Stomach (tissue), 9 donors: ENCODE data around the gene CRLF3. TPM values are rescaled to one million over a fixed set of nuclear protein-coding genes. Genes with fewer than 3 reads are reported as not detected.
A peak's percentile ranks its signal among the peaks of the same experiment; 100 is the strongest.
"Not testable (repeated sequence)": the region's sequence is repeated elsewhere in the genome, so short reads cannot be mapped to it uniquely, and the experiment has no call there.

Source experiments
- DNase-seq, 2 donors: peaks; one replicate each; pipeline versions ENCODE4 v3.0.0 to v3.0.0-alpha.2; 2013 to 2019
- H3K27ac ChIP-seq, 5 donors: fragments of 200-600 bp in 4 of 5; sonication (generic) in 4 of 5; one replicate each; pipeline ENCODE4 v1.5.1; 2013 to 2019; ENCODE audit warnings: mild to moderate bottlenecking in 1 of 5, moderate library complexity in 1 of 5
- H3K27me3 ChIP-seq, 3 donors: fragments of 200-600 bp; sonication (generic); one replicate each; pipeline ENCODE4 v1.5.1; 2017 to 2019; ENCODE audit warnings: mixed run types in 1 of 3
- H3K36me3 ChIP-seq, 4 donors: fragments of 200-600 bp; sonication (generic); 1 replicate in 3 of 4; 2 replicates in 1 of 4; pipeline ENCODE4 v1.5.1; 2016 to 2019
- H3K4me1 ChIP-seq, 4 donors: fragments of 200-600 bp; sonication (generic); one replicate each; pipeline ENCODE4 v1.5.1; 2016 to 2019
- H3K4me3 ChIP-seq, 4 donors: fragments of 200-600 bp; sonication (generic) in 3 of 4; one replicate each; pipeline ENCODE4 v1.5.1; 2016 to 2019; ENCODE audit warnings: mild to moderate bottlenecking in 1 of 4
- H3K9me3 ChIP-seq, 4 donors: fragments of 200-600 bp; sonication (generic); one replicate each; pipeline ENCODE4 v1.5.1; 2016 to 2019
- CTCF ChIP-seq, 7 experiments: fragments of 450-650 bp in 4 of 7; fragments of 200-600 bp in 3 of 7; sonication (generic) in 3 of 7; IDR thresholded peaks; one replicate each; pipeline ENCODE4 v1.5.1; 2016 to 2019; ENCODE audit warnings: antibody characterized with exemption in 7 of 7, control low read depth in 2 of 7, mild to moderate bottlenecking in 1 of 7
- EP300 ChIP-seq: sonication (generic); formaldehyde crosslinking; IDR thresholded peaks from one replicate; pipeline ENCODE4 v1.6.1; 2017; ENCODE audit warnings: antibody characterized with exemption
- POLR2A ChIP-seq, 4 donors: fragments of 450-650 bp; IDR thresholded peaks; one replicate each; pipeline ENCODE4 v1.6.1; 2016; ENCODE audit warnings: antibody characterized with exemption in 4 of 4, control low read depth in 2 of 4, mild to moderate bottlenecking in 1 of 4, moderate library complexity in 1 of 4
- POLR2AphosphoS5 ChIP-seq, 3 donors: sonication (generic); formaldehyde crosslinking; IDR thresholded peaks; one replicate each; pipeline ENCODE4 v1.6.1; 2016; ENCODE audit warnings: antibody characterized with exemption in 3 of 3
- WGBS, 5 donors: extraction: QIAGEN DNeasy Blood & Tissue Kit in 3 of 5; methylation state at CpG; one replicate each; pipeline versions ENCODE4 v1.1.5 to v1.1.7; 2013 to 2018; 5-methylcytosine and 5-hydroxymethylcytosine counted together
- intact Hi-C: fragments of 100-400 bp; cut with DNase I; formaldehyde crosslinking; loops from one replicate; pipeline ENCODE4 v1.15.1; 2023; ENCODE audit warnings: low total_unique reads
- polyA plus RNA-seq, 3 donors: library from polyadenylated mRNA; stranded (reverse); fragments of 200-250 nt; gene quantifications; one replicate each; pipeline ENCODE4 v1.2.3, GENCODE V29; 2013
- total RNA-seq, 5 donors: library from RNA; depleted of rRNA; stranded (reverse); fragments of >200 nt; gene quantifications; one replicate each; pipeline versions ENCODE4 v1.1.0 to v1.2.3, GENCODE V29; 2014 to 2016
- donor health status: healthy with polysubstance abuse.
- donor health status: Bipolar disorder and iron deficiency.
- donor health status: healthy.

Gene CRLF3
- total and polyA plus RNA-seq, 8 donors: 1.7 to 15.2 (median 4.6) TPM

- no peak overlapping the region for H3K27ac ChIP-seq
- intact Hi-C loops: no loop called here
- no peak for DNase-seq
- H3K36me3 ChIP-seq: peaks cover 9 to 79% (median 76%) of the 10 kb centered on the region in 4 donors
- no peaks in the 10 kb centered on the region for H3K4me1 ChIP-seq
- H3K27me3 ChIP-seq: no peaks in the 10 kb centered on the region
- H3K4me3 ChIP-seq: no peak overlapping the region
- TF ChIP-seq POLR2A (IDR thresholded peaks at IDR 0.05) (no peak), CTCF (IDR thresholded peaks at IDR 0.05) (no peak), POLR2AphosphoS5 (IDR thresholded peaks at IDR 0.05) (no peak), EP300 (no peak)
- H3K9me3 ChIP-seq: no peaks in the 10 kb centered on the region
Observed at GRCh38 chr17:30761060-30761459, 63.4 kb downstream of the CRLF3 start.

- peaks cover 20 to 91% (median 90%) of the 10 kb centered on the region in 4 donors for H3K36me3 ChIP-seq
- 95 to 97% (median 96%) methylated on average over 10 of the region's 10 CpGs for whole genome bisulfite sequencing, 5 donors
- H3K4me3 ChIP-seq, H3K9me3 ChIP-seq, DNase-seq, intact Hi-C loops, H3K4me1 ChIP-seq, H3K27ac ChIP-seq, H3K27me3 ChIP-seq: not testable (repeated sequence)
Observed at GRCh38 chr17:30753291-30753690, 71.2 kb downstream of the CRLF3 start.

- H3K27ac ChIP-seq, H3K9me3 ChIP-seq, DNase-seq, H3K4me3 ChIP-seq, intact Hi-C loops, H3K27me3 ChIP-seq, H3K4me1 ChIP-seq: not testable (repeated sequence)
- H3K36me3 ChIP-seq: peaks cover 12 to 92% (median 89%) of the 10 kb centered on the region in 4 donors
- 92 to 97% (median 95%) methylated on average over 10 to 11 of the region's 11 CpGs for WGBS, 5 donors
Observed at GRCh38 chr17:30750982-30751381, 73.5 kb downstream of the CRLF3 start.

GRCh38 chr17:30747621-30748020 lies 76.9 kb downstream of the CRLF3 start:
- H3K4me3 ChIP-seq, H3K27me3 ChIP-seq, H3K9me3 ChIP-seq, H3K4me1 ChIP-seq, intact Hi-C loops, DNase-seq, H3K27ac ChIP-seq: not testable (repeated sequence)
- 95 to 98% (median 98%) methylated on average over 4 of the region's 4 CpGs for WGBS, 5 donors
- H3K36me3 ChIP-seq: peaks cover 0 to 83% (median 77%) of the 10 kb centered on the region in 4 donors

- intact Hi-C loops: not testable (repeated sequence)
- peaks cover 0 to 39% (median 34%) of the 10 kb centered on the region in 4 donors for H3K36me3 ChIP-seq
- 10 to 42% (median 28%) methylated on average over 1 of the region's 1 CpG for WGBS, 5 donors
Observed at GRCh38 chr17:30742669-30743068, 81.8 kb downstream of the CRLF3 start.

GRCh38 chr17:30736371-30736770 lies 88.1 kb downstream of the CRLF3 start:
- H3K4me3 ChIP-seq, H3K9me3 ChIP-seq, H3K27me3 ChIP-seq, intact Hi-C loops, H3K27ac ChIP-seq, DNase-seq: not testable (repeated sequence)
- WGBS, 5 donors: 93 to 98% (median 96%) methylated on average over 13 to 18 of the region's 18 CpGs
- peaks cover 0 to 30% (median 11%) of the 10 kb centered on the region in 4 donors for H3K4me1 ChIP-seq
- peaks cover 0 to 22% (median 19%) of the 10 kb centered on the region in 4 donors for H3K36me3 ChIP-seq

More at GRCh38 chr17:30742669-30743068, 81.8 kb downstream of the CRLF3 start:
- H3K27me3 ChIP-seq, DNase-seq, H3K4me3 ChIP-seq, H3K27ac ChIP-seq, H3K9me3 ChIP-seq: not testable (repeated sequence)
- peaks cover 0 to 24% (median 3%) of the 10 kb centered on the region in 4 donors for H3K4me1 ChIP-seq

GRCh38 chr17:30735644-30736043 lies 88.8 kb downstream of the CRLF3 start:
- DNase-seq: peak in 1 of 2 donors; percentile 7
- intact Hi-C loops: not testable (repeated sequence)

GRCh38 chr17:30735206-30735605 lies 89.3 kb downstream of the CRLF3 start:
- peaks cover 0 to 22% (median 19%) of the 10 kb centered on the region in 4 donors for H3K36me3 ChIP-seq
- H3K27me3 ChIP-seq, H3K4me3 ChIP-seq, H3K27ac ChIP-seq, H3K9me3 ChIP-seq, intact Hi-C loops: not testable (repeated sequence)
- DNase-seq: peak in 1 of 2 donors; percentile 9
- peaks cover 0 to 36% (median 18%) of the 10 kb centered on the region in 4 donors for H3K4me1 ChIP-seq
- WGBS, 5 donors: 94 to 98% (median 94%) methylated on average over 9 of the region's 9 CpGs

More at GRCh38 chr17:30735644-30736043, 88.8 kb downstream of the CRLF3 start:
- H3K27ac ChIP-seq, H3K27me3 ChIP-seq, H3K4me3 ChIP-seq, H3K9me3 ChIP-seq: not testable (repeated sequence)
- WGBS, 5 donors: 79 to 87% (median 84%) methylated on average over 4 to 5 of the region's 5 CpGs
- H3K4me1 ChIP-seq: peaks cover 0 to 34% (median 16%) of the 10 kb centered on the region in 4 donors
- peaks cover 0 to 22% (median 19%) of the 10 kb centered on the region in 4 donors for H3K36me3 ChIP-seq

- intact Hi-C loops, H3K27ac ChIP-seq, H3K27me3 ChIP-seq, H3K9me3 ChIP-seq: not testable (repeated sequence)
- WGBS, 5 donors: 90 to 93% (median 92%) methylated on average over 14 of the region's 14 CpGs
- H3K36me3 ChIP-seq: peaks cover 0 to 21% (median 17%) of the 10 kb centered on the region in 4 donors
- H3K4me1 ChIP-seq: peaks cover 0 to 36% (median 18%) of the 10 kb centered on the region in 4 donors
- peak in 1 of 2 donors; percentile 14 for DNase-seq
- peak overlapping the region in 1 of 4 donors; percentile 6 for H3K4me3 ChIP-seq
Observed at GRCh38 chr17:30734153-30734552, 90.3 kb downstream of the CRLF3 start.
